H1 (cell line): Measurements from ENCODE around the gene CYP4A22. TPM values are rescaled to one million over a fixed set of nuclear protein-coding genes. Genes with fewer than 3 reads are reported as not detected.

Experiments
- CTCF ChIA-PET: fragments of 300-600 bp; sonication (Branson Sonifier 250); formaldehyde crosslinking; loops from one replicate; lab custom pipeline; 2021; ENCODE audit not compliant: partially characterized antibody; lab: Charles Lee
- POLR2A ChIA-PET: fragments of 300-600 bp; sonication (Branson Sonifier 250); formaldehyde crosslinking; loops from one replicate; lab custom pipeline; 2021; ENCODE audit warnings: inconsistent platforms; ENCODE audit not compliant: partially characterized antibody; lab: Charles Lee
- DNase-seq, 2 experiments: peaks; one replicate each; pipeline versions ENCODE4 v3.0.0 to v3.0.0-alpha.2; 2010 to 2022; ENCODE audit warnings: low spot score in 2 of 2, low read depth in 1 of 2, mixed read lengths in 1 of 2
- FAIRE-seq: peaks from 2 replicates; lab custom pipeline; 2011; peaks lifted over from hg19 to GRCh38; lab: Jason Lieb, UNC
- H2AFZ ChIP-seq: 2 replicates; pipeline ENCODE4 v1.8.1; 2012; ENCODE audit warnings: low read length, inconsistent platforms
- H2AK5ac ChIP-seq: 2 replicates; pipeline ENCODE4 v1.6.1; 2013; ENCODE audit warnings: low read depth, low read length
- H2BK120ac ChIP-seq: replicated peaks from 2 replicates; pipeline ENCODE3; 2013; ENCODE audit warnings: low read depth, low read length, inconsistent platforms
- H2BK12ac ChIP-seq: 2 replicates; pipeline ENCODE4 v1.6.1; 2013; ENCODE audit warnings: low read depth, low read length
- H2BK15ac ChIP-seq: 2 replicates; pipeline ENCODE4 v1.6.1; 2013; ENCODE audit warnings: low read length
- H2BK20ac ChIP-seq: 2 replicates; pipeline ENCODE4 v1.6.1; 2013; ENCODE audit warnings: low read length
- H2BK5ac ChIP-seq: 2 replicates; pipeline ENCODE4 v1.6.1; 2013; ENCODE audit warnings: low read depth, low read length
- H3K14ac ChIP-seq: 2 replicates; pipeline ENCODE4 v1.6.1; 2013; ENCODE audit warnings: inconsistent platforms; ENCODE audit not compliant: insufficient read length
- H3K18ac ChIP-seq: 2 replicates; pipeline ENCODE4 v1.6.1; 2013; ENCODE audit warnings: low read length; ENCODE audit errors: extremely low read depth
- H3K23ac ChIP-seq: 2 replicates; pipeline ENCODE4 v1.6.1; 2013; ENCODE audit warnings: inconsistent platforms; ENCODE audit not compliant: insufficient read length
- H3K23me2 ChIP-seq: 2 replicates; pipeline ENCODE4 v1.6.1; 2013; ENCODE audit warnings: low read depth, low read length
- H3K27ac ChIP-seq: 2 replicates; pipeline ENCODE4 v1.6.1; 2011; ENCODE audit warnings: low read depth, low read length, inconsistent platforms
- H3K27me3 ChIP-seq, 4 experiments: replicated peaks in 1 of 4; 1 replicate in 1 of 4; 2 replicates in 3 of 4; pipeline versions ENCODE4 v1.6.1 to v1.8.1; 2011 to 2013; ENCODE audit warnings: low read length in 3 of 4, mild to moderate bottlenecking in 3 of 4, inconsistent platforms in 2 of 4, mixed read lengths in 2 of 4, moderate library complexity in 1 of 4; ENCODE audit not compliant: control insufficient read depth in 3 of 4, insufficient read depth in 3 of 4; ENCODE audit errors: extremely low read depth in 1 of 4
- H3K36me3 ChIP-seq, 4 experiments: 2 replicates each; pipeline versions ENCODE4 v1.6.1 to v1.8.1; 2011 to 2013; ENCODE audit warnings: mild to moderate bottlenecking in 4 of 4, low read length in 3 of 4, moderate library complexity in 2 of 4, control low read depth in 1 of 4, inconsistent platforms in 1 of 4; ENCODE audit not compliant: insufficient read depth in 4 of 4, control insufficient read depth in 2 of 4
- H3K4ac ChIP-seq: replicated peaks from 2 replicates; pipeline ENCODE3; 2013; ENCODE audit warnings: low read length, low read depth, mixed read lengths, inconsistent platforms; ENCODE audit not compliant: insufficient read length
- H3K4me1 ChIP-seq, 4 experiments: replicated peaks in 1 of 4; 1 replicate in 1 of 4; 2 replicates in 3 of 4; pipeline versions ENCODE4 v1.6.1 to v1.8.1; 2011 to 2013; ENCODE audit warnings: low read length in 3 of 4, inconsistent platforms in 2 of 4, mixed read lengths in 1 of 4; ENCODE audit not compliant: insufficient read depth in 4 of 4, control insufficient read depth in 3 of 4
- H3K4me2 ChIP-seq, 2 experiments: 2 replicates each; pipeline versions ENCODE4 v1.6.1 to v1.8.1; 2011 to 2013; ENCODE audit warnings: low read depth in 2 of 2, low read length in 2 of 2, control low read depth in 1 of 2, inconsistent platforms in 1 of 2, mild to moderate bottlenecking in 1 of 2; ENCODE audit not compliant: insufficient read depth in 1 of 2
- H3K4me3 ChIP-seq, 4 experiments: fragments of 200-600, 300-600 bp in 1 of 4; sonication (generic), shearing (Covaris generic), sonication (Bioruptor Twin) in 1 of 4; 2 replicates each; pipeline versions ENCODE4 v1.5.1 to v1.8.1; 2011 to 2016; ENCODE audit warnings: low read length in 4 of 4, low read depth in 3 of 4, control low read depth in 2 of 4, inconsistent platforms in 2 of 4, mild to moderate bottlenecking in 2 of 4, mixed read lengths in 1 of 4, moderate library complexity in 1 of 4; ENCODE audit not compliant: insufficient read depth in 2 of 4; ENCODE audit errors: extremely low read depth in 1 of 4
- H3K56ac ChIP-seq: replicated peaks from 2 replicates; pipeline ENCODE3; 2013; ENCODE audit warnings: low read depth, mild to moderate bottlenecking, mixed read lengths, low read length, inconsistent platforms; ENCODE audit not compliant: insufficient read length
- H3K79me1 ChIP-seq: 2 replicates; pipeline ENCODE4 v1.6.1; 2013; ENCODE audit warnings: low read depth, low read length, control low read depth
- H3K79me2 ChIP-seq, 2 experiments: 2 replicates each; pipeline versions ENCODE4 v1.6.1 to v1.8.1; 2012 to 2013; ENCODE audit warnings: low read length in 2 of 2, mild to moderate bottlenecking in 2 of 2, inconsistent platforms in 1 of 2; ENCODE audit not compliant: insufficient read depth in 2 of 2, control insufficient read depth in 1 of 2
- H3K9ac ChIP-seq, 4 experiments: replicated peaks in 1 of 4; 1 replicate in 1 of 4; 2 replicates in 3 of 4; pipeline versions ENCODE4 v1.6.1 to v1.8.1; 2011 to 2013; ENCODE audit warnings: low read depth in 3 of 4, low read length in 3 of 4, control low read depth in 2 of 4, mild to moderate bottlenecking in 2 of 4, moderate library complexity in 2 of 4, inconsistent platforms in 1 of 4; ENCODE audit errors: extremely low read depth in 1 of 4
- H3K9me3 ChIP-seq, 2 experiments: 2 replicates each; pipeline versions ENCODE4 v1.6.1 to v1.8.1; 2012 to 2013; ENCODE audit warnings: mild to moderate bottlenecking in 2 of 2, moderate library complexity in 2 of 2, control low read depth in 1 of 2, inconsistent platforms in 1 of 2, low read depth in 1 of 2, low read length in 1 of 2, mixed read lengths in 1 of 2; ENCODE audit not compliant: insufficient read depth in 2 of 2
- H4K20me1 ChIP-seq, 2 experiments: replicated peaks in 1 of 2; 2 replicates each; pipeline versions ENCODE3 to v1.8.1; 2011 to 2013; ENCODE audit warnings: inconsistent platforms in 2 of 2, low read length in 2 of 2, mild to moderate bottlenecking in 1 of 2; ENCODE audit not compliant: insufficient read depth in 2 of 2, control insufficient read depth in 1 of 2
- H4K5ac ChIP-seq: 2 replicates; pipeline ENCODE4 v1.6.1; 2013; ENCODE audit warnings: low read length, low read depth, mixed read lengths, inconsistent platforms; ENCODE audit not compliant: insufficient read length
- H4K8ac ChIP-seq: 2 replicates; pipeline ENCODE4 v1.8.0; 2013; ENCODE audit warnings: mild to moderate bottlenecking, moderate library complexity, low read length, inconsistent platforms; ENCODE audit not compliant: insufficient read depth; ENCODE audit errors: extremely low read depth
- H4K91ac ChIP-seq: replicated peaks from 2 replicates; pipeline ENCODE3; 2013; ENCODE audit warnings: low read length, mixed read lengths, inconsistent platforms; ENCODE audit not compliant: insufficient read length
- ASH2L ChIP-seq: fragments of 200-600, 300-600 bp; sonication (generic); IDR thresholded peaks from one replicate; pipeline ENCODE4 v1.7.1; 2017; ENCODE audit warnings: low read length
- GTF2F1 ChIP-seq: IDR thresholded peaks from 2 replicates; pipeline ENCODE4 v1.6.1; 2012; ENCODE audit warnings: low read depth, low read length, improper control_type of control experiment, borderline replicate concordance
- JUND ChIP-seq: IDR thresholded peaks from 2 replicates; pipeline ENCODE4 v1.6.1; 2011; ENCODE audit warnings: mild to moderate bottlenecking, improper control_type of control experiment, low read length
- RBBP5 ChIP-seq: IDR thresholded peaks from 2 replicates; pipeline ENCODE4 v1.7.1; 2012; ENCODE audit warnings: low read depth, mild to moderate bottlenecking, inconsistent platforms, low read length, moderate library complexity, borderline replicate concordance
- SP4 ChIP-seq: IDR thresholded peaks from 2 replicates; pipeline ENCODE4 v1.6.1; 2012; ENCODE audit warnings: low read length, inconsistent platforms
- polyA plus RNA-seq, 7 experiments: library from polyadenylated mRNA; depleted of rRNA in 3 of 7; stranded (reverse) in 5 of 7; unstranded in 2 of 7; fragments of >200 nt in 5 of 7; fragments of 200-250 nt in 2 of 7; gene quantifications; 1 replicate in 5 of 7; 2 replicates in 1 of 7; 4 replicates in 1 of 7; pipeline versions ENCODE4 v1.2.1 to v1.2.3, GENCODE V29; 2011 to 2013; ENCODE audit warnings: missing spikeins in 2 of 7, mixed read lengths in 2 of 7
- total RNA-seq: library from RNA; stranded (reverse); fragmentation: NEBNext Ultra II Directional; extraction: Animal tissue kit (Norgen Biotek cat#: 25700); gene quantifications from 2 replicates; pipeline ENCODE4 v1.2.1, GENCODE V29; 2021

CYP4A22 gene
- total and polyA plus RNA-seq, 2 of the 8 experiments (the other 6 are each of a cell fraction or from before 2014, with no cell fraction given): not detected

- Histone ChIP-seq H3K4me2 (no peak overlapping the region), H3K27ac (no peak overlapping the region), H4K8ac (no peak overlapping the region), H3K27me3 (no peaks in the 10 kb centered on the region), H2BK5ac (no peak overlapping the region), H2BK12ac (no peak overlapping the region), H2BK120ac (no peak overlapping the region), H3K79me2 (no peaks in the 10 kb centered on the region), H2AK5ac (no peak overlapping the region), H3K14ac (no peak overlapping the region), H3K18ac (no peak overlapping the region), H2BK15ac (no peak overlapping the region), H3K4me3 (no peak overlapping the region), H4K5ac (no peak overlapping the region), H3K9me3 (peaks cover 5 to 8% of the 10 kb centered on the region in 2 experiments; a peak in 3 of 4 replicates), H4K91ac (no peak overlapping the region), H3K23me2 (no peaks in the 10 kb centered on the region), H3K79me1 (no peaks in the 10 kb centered on the region), H2BK20ac (no peak overlapping the region), H3K9ac (no peak overlapping the region), H3K4me1 (no peaks in the 10 kb centered on the region), H4K20me1 (no peaks in the 10 kb centered on the region), H2AFZ (no peak overlapping the region), H3K56ac (no peak overlapping the region), H3K36me3 (no peaks in the 10 kb centered on the region), H3K4ac (no peak overlapping the region), H3K23ac (no peak overlapping the region)
- FAIRE-seq (no peak), DNase-seq (no peak)
- ChIA-PET CTCF (interaction anchor here (3.6 kb wide), 1 partner anchor 11 kb away, joined by 19 read pairs; no protein-coding TSS in a partner anchor), POLR2A (no interaction called here)
- TF ChIP-seq GTF2F1 (no peak), SP4 (no peak), ASH2L (no peak), JUND (no peak), RBBP5 (no peak)
These were observed 27.3 kb downstream of the CYP4A22 start for GRCh38 chr1:47164552-47164951.
